HG03060 (cell line): ENCODE results near the gene TSFM.
"Not testable (repeated sequence)": the region's sequence is repeated elsewhere in the genome, so short reads cannot be mapped to it uniquely, and the experiment has no call there.

Experiments used
- ATAC-seq: cut with Tn5 transposase; IDR thresholded peaks from one replicate; pipeline ENCODE4 v1.9.1; 2021; ENCODE audit warnings: low read depth, moderate number of reproducible peaks; ENCODE audit not compliant: unreplicated experiment

Gene TSFM

GRCh38 chr12:57813111-57813970, 30.8 kb downstream of the TSFM start:
- ATAC-seq, result no peak

GRCh38 chr12:57813971-57814772, 31.6 kb downstream of the TSFM start:
- ATAC-seq, result no peak

GRCh38 chr12:57815177-57816000, 32.8 kb downstream of the TSFM start:
- ATAC-seq, result no peak

GRCh38 chr12:57816001-57816854, 33.6 kb downstream of the TSFM start:
- no peak for ATAC-seq

GRCh38 chr12:57816855-57817151, 34.2 kb downstream of the TSFM start:
- no peak for ATAC-seq

- ATAC-seq, result no peak
Observed at GRCh38 chr12:57817261-57817989, 34.8 kb downstream of the TSFM start.

GRCh38 chr12:57817990-57818331, 35.4 kb downstream of the TSFM start:
- ATAC-seq, result not testable (repeated sequence)

GRCh38 chr12:57820119-57820518, 37.5 kb downstream of the TSFM start:
- ATAC-seq, result not testable (repeated sequence)

- ATAC-seq, result not testable (repeated sequence)
Observed at GRCh38 chr12:57821015-57821414, 38.4 kb downstream of the TSFM start.

- no peak for ATAC-seq
Observed at GRCh38 chr12:57821474-57822214, 39.1 kb downstream of the TSFM start.

- ATAC-seq, result no peak
Observed at GRCh38 chr12:57822392-57823130, 40.0 kb downstream of the TSFM start.

- ATAC-seq, result no peak
Observed at GRCh38 chr12:57823131-57823907, 40.7 kb downstream of the TSFM start.

- ATAC-seq, result no peak
Observed at GRCh38 chr12:57823908-57824640, 41.5 kb downstream of the TSFM start.

- ATAC-seq, result no peak
Observed at GRCh38 chr12:57825451-57825850, 42.9 kb downstream of the TSFM start.

- no peak for ATAC-seq
Observed at GRCh38 chr12:57826400-57826799, 43.8 kb downstream of the TSFM start.

GRCh38 chr12:57826966-57827365, 44.4 kb downstream of the TSFM start:
- ATAC-seq, result no peak
